HG03060 (cell line): ENCODE results near the gene ITLN1.
"Not testable (repeated sequence)": the region's sequence is repeated elsewhere in the genome, so short reads cannot be mapped to it uniquely, and the experiment has no call there.

Experiments used
- ATAC-seq: cut with Tn5 transposase; IDR thresholded peaks from one replicate; pipeline ENCODE4 v1.9.1; 2021; ENCODE audit warnings: low read depth, moderate number of reproducible peaks; ENCODE audit not compliant: unreplicated experiment

ITLN1 gene

GRCh38 chr1:160883581-160884513, 1.1 kb downstream of the ITLN1 start:
- no peak for ATAC-seq

DNA sequence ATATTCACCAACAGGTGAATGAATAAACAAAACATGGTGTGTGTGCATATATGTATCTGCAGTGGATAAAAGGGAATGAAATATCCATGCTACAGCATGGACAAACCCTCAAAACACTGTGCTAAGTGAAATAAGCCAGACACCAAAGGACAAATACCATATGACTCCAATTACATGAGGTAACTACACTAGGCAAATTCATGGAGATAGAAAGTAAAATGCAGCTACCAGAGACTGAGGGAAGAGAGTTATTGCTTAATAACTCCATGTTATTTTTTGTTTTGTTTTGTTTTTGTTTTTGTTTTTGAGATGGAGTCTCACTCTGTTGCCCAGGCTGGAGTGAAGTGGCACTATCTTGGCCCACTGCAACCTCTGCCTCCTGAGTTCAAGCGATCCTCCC, 2.4 kb downstream of the ITLN1 start:
- ATAC-seq = no peak

DNA sequence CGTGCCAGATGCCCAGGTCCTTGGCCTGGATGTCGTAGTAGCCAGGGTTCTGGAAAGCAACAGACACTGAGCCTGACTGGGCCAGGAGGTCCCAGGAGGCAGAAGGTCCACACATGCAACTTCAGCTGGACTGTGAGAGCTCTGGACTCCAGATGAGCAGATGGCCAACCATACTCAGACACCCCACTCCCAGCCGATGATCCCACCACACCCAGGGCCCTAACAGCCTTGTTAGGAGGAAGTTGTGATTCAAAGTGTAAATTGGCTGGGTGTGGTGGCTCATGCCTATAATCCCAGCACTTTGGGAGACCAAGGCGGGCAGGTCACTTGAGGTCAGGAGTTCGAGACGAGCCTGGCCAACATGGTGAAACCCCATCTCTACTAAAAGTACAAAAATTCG, 3.7 kb downstream of the ITLN1 start:
- ATAC-seq = not testable (repeated sequence)

DNA sequence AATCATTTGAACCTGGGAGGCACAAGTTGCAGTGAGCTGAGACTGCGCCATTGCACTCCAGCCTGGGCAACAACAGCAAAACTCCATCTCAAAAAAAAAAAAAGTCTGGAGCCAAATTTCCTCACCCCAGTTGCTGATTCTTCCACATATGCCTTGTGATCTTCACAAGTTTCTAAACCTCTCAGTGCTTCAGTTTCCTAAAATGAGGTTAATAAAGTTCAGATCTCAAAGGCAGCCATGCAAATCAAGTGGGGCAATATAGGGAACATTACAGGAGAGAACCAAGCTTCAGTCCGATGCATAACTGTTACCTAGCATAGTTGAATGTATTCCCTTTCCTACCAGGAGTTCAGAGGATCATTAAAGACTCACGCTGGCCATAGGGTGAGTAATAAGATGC, 4.8 kb downstream of the ITLN1 start:
- no peak for ATAC-seq

- ATAC-seq = no peak
Measured at GRCh38 chr1:160879056-160879455, 5.9 kb downstream of the ITLN1 start.

DNA sequence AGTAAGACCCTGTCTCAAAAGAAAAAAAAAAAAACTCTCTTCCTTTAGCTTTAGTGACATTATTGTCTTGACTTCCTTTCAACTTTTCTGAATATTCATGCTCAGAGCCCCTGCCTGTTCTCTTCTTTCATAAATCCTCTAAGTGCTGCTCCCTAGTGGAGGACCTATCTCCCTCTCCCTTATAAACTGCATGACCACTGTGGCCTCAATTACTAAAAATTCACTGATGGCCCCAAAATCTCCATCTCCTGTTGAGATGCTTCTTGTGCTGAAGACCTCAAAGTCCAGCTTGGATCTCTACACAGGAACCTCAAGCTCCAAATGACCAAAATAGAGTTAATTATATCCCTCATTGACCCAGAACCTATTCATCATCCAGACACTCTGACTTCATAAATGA, 7.8 kb downstream of the ITLN1 start:
- no peak for ATAC-seq

- ATAC-seq = no peak
Measured at GRCh38 chr1:160876311-160876710, 8.7 kb downstream of the ITLN1 start.

- ATAC-seq = not testable (repeated sequence)
Measured at GRCh38 chr1:160875591-160875990, 9.4 kb downstream of the ITLN1 start.

DNA sequence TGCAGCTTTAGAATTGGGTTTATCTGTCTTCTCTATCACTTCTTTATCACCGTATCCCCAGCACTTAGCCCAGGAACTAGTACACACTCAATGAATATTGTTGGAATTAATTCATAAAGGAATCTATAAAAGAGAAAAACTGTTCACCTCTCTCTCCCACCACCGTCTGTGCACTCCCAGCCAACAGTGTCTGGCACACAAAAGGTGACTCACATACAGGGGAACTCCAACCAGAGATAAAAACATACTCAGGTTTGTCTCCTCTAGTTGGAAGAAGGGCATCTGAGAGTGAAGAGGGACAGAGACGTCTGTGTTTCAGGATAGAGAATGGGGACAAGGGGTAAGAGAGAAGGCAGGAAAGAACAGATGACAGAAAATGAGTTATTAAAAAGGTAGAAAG, 10.0 kb downstream of the ITLN1 start:
- no peak for ATAC-seq

GRCh38 chr1:160868141-160868540, 16.8 kb downstream of the ITLN1 start:
- no peak for ATAC-seq

- not testable (repeated sequence) for ATAC-seq
Measured at GRCh38 chr1:160867651-160868050, 17.3 kb downstream of the ITLN1 start.

- ATAC-seq = no peak
Measured at GRCh38 chr1:160866695-160867260, 18.2 kb downstream of the ITLN1 start.

DNA sequence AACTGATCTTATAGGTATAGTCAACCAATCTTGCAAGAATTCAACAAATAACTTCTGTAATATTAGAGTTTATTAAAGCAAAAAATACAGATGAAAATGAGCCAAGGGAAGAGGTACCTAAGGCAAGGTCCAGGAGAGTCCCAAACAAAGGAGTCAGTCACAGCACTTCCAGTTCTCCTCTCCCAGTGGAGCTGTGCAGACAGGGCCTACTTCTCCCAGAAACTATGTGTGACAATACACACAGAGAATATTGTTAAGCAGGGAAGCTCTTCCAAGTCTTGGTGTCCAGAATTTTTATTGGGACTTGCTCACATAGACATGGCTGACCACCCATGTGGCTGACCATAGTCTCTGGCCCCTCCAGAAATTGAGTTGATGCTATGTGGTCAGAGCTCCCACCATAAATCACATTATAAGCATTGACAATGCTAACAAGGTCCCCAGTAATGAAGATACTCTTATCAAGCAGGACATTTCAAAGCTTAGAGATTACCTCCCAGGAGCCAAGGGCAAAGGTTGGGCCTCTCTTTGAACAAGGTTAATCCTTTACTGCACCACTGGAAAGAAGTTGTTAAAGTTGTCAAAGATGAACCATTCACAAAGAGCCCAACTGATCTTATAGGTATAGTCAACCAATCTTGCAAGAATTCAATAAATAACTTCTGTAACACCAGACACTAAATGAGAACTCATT, 18.8 kb downstream of the ITLN1 start:
- no peak for ATAC-seq

DNA sequence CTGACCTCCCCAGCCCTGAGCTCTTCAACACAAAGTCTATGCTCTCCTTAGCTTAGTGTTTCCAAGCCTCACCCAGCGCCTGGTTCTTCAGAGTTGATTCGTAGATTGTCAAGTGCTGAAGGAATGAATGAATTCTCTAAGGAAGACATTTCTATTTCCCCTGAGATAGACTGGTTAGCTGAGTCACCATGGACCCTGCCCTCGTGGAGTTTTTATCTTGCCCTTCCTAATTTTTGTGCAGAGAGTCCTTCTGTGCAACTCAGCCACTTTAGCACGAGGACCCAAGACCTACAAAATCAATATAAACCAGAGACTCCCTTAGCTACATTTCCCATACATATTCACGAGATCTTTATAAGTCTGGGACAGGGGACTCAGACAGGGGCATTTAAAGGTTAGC, 19.6 kb downstream of the ITLN1 start:
- no peak for ATAC-seq

- ATAC-seq = no peak
Measured at GRCh38 chr1:160864173-160864572, 20.8 kb downstream of the ITLN1 start.

GRCh38 chr1:160863774-160864131, 21.2 kb downstream of the ITLN1 start:
- no peak for ATAC-seq

DNA sequence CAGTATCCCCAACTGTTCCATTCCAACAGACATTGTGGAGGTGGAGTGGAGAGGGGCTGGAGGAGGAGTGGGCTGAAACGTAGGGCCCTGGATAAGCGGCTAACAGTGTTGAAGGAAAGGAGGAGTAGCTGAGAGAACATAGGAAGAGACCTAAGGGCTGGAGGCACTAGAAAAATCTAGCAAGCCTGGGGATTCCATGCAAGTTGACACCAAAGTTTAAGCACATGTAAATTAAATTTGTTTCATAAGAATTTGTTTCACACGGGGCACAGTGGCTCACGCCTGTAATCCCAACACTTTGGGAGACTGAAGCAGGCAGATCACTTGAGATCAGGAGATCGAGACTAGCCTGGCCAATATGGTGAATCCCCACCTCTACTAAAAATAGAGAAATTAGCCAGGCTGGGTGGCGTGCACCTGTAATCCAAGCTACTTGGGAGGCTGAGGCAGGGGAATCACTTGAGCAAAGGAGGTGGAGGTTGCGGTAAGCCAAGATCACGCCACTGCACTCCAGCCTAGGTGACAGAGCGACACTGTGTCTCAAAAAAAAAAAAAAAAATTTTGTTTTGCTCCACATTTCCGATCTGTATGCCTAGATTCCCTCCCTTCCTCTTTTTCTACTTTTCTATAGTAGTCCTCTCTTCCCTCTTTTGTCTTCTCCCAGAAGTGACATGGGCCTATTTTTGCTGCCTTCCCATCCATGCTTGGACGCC, 21.8 kb downstream of the ITLN1 start:
- no peak for ATAC-seq

- no peak for ATAC-seq
Measured at GRCh38 chr1:160862203-160863060, 22.5 kb downstream of the ITLN1 start, which contains the start of gene CD244. TSS of gene CD244 (minus strand) at chr1:160862887. CDS start at chr1:160862677, 210 bp downstream.

DNA sequence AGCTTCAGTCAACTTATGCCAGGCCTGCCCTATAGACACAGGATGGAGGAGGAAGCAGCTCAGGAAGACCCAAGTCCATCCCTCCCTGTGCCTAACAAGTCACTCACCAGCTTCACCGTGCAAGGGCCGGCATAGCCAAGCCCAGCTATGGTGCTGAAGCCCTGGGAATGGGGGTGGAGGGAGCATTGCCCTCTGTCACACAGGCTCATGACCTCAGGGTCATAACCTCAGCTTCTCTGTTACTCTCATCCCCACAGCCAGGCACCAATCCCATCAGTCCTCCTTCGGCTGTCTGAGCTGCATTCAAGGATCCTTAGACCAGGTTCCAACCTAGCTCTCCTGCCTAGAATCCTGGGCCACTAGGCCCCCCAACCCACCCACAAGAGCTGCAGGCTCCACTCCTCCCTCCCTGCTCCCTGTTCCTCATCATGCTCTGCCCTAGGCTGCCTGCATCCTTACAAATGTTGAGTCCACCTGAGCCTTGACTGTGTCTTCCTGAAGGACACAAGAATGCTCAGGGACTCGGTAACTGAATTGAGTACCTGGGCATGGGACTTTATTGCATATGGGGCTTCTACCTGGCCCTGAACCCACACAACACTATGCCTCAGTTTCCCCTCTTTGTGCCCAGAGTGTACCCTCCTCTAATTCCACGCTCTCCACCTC, 24.0 kb downstream of the ITLN1 start:
- no peak for ATAC-seq
